Aortic smooth muscle cell (primary cell): ENCODE results near the gene TMSB15A. TPM values are rescaled to one million over a fixed set of nuclear protein-coding genes. Genes with fewer than 3 reads are reported as not detected.

Experiments
- total RNA-seq: library from RNA; depleted of rRNA; stranded (reverse); fragments of >200 nt; gene quantifications from 2 replicates; pipeline ENCODE4 v1.2.3, GENCODE V29; 2014

Gene TMSB15A
- 4.9 and 6.3 TPM in 2 replicates for total RNA-seq

DNA sequence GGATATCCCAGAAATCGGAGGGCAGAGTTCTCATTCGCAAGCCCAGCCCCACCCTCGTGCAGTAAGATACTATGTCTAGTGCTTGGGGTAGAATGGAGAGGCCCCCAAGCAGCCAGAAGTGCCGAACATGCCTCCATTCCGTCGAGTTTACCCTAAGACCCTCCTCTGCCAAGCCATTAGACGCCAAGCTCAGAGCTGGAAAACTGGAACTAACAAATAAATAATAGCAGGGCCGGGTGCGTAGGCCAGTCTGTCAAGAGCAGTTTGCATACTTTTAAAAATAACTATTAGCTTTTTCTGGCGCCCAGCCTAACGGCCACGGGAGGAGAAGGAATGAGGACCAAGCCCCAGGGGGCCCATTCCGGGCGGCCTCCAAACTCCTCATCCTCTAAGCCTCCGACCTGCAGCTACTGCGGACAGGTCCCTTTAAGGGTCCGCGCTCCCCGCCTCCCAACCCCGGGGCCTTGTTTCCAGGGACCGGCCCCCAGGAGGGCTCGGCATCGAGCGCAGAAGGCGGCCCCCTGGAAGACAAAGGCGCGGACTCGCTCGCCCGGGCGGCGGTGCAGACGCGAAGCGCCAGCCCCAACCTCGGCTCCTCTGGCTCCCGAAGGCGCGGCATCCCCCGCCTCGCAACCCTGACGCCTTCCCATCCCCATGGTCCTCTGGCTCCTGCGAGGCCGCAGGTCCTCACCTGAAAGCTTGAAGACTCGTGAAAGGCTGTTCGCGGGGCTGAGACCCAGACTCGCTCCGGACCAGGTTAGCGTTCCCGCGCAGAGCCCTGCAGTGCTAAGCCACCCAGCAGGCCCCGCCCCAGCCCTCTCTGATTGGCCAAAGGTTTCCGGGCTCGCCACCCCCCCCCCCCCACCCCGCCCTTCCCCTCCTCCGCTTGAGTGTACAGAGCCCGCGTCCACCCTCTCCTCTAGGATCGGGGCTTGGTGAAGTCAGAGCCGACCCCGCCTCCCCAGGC is at the start of gene TMSB15A:
TSS of gene TMSB15A (minus strand) at position 765 of the 967 bp plus-strand sequence.

GRCh38 chrX:102471762-102472220 is 44.7 kb downstream of the TMSB15A start, which contains the start of gene TCP11X2:
Gene TCP11X2, minus strand, starts transcription at chrX:102471812.

Other genes with a start within 250 kb of the TMSB15A start
- gene NXF2B, start 76.7 kb downstream of the TMSB15A start, total RNA-seq, result not detected in 2 replicates
- not detected in 2 replicates for gene TCP11X2, start 44.9 kb downstream of the TMSB15A start, total RNA-seq
- 21.8 and 25.3 TPM in 2 replicates for gene ARMCX5, start 82.8 kb upstream of the TMSB15A start, total RNA-seq
- gene GPRASP1, start 134.7 kb upstream of the TMSB15A start, total RNA-seq, result 2.3 and 2.9 TPM in 2 replicates
- gene GPRASP2, start 195.7 kb upstream of the TMSB15A start, total RNA-seq, result 16.2 and 17.8 TPM in 2 replicates
- gene GPRASP3, start 204.0 kb upstream of the TMSB15A start, total RNA-seq, result 3.8 and 6.2 TPM in 2 replicates